Stimulated activated CD8-positive, alpha-beta memory T cell treated with anti-CD3 and anti-CD28 coated beads, Interleukin-7, amount 100 ng/mL, for 1 hour (primary cell): ENCODE measurements around the gene SPEG.
A peak's percentile ranks its signal among the peaks of the same experiment; 100 is the strongest.

Source experiments
- DNase-seq, 2 donors: peaks; one replicate each; pipeline ENCODE4 v3.0.0-alpha.2; 2020; ENCODE audit warnings: low read depth in 2 of 2

SPEG gene

DNA sequence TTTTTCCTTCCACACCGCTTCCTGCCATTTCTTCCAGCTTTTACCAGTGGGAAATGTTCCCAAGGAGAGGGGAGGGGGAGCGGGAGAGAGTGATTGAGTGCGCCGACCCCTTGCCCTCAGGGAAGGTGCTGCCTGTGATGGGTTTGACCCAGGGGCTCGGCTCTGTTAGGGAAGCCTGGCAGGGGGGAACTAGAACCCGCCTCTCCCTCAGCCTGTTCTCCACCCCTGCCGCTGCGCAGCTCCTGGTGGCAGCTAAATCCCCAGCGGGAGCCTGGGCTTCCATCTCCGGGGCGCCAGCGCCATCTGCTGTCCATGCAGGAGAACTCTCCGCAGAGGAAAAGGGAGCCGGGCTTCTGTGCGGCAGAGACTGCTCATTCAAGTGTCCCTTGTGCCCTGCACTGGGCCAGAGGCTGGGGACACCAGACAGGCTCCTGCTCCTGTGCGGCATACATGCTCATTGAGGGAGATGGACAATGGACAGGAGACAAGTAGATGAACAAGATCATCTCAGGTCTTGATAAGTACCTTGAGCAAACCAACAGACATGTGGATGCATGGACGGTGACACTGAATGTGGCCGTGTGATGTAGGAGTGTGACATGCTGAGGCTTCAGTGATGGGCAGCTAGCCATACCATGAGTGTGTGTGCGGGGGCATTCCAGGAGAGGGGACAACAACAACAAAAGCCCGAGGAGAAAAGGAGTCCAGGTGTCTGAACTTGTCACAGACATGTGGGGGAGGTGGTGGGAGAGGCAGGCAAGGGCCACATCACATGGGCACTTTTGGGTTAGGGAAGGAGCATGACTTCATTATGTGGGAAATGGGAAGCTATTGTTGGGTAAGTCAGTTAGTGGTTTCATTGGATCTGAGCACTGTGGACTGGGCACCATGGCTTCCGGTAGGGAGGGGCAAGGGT lies 95.7 kb downstream of the SPEG start:
- peak; percentile 65 to 79 for DNase-seq

- no peak for DNase-seq
These were observed 97.2 kb downstream of the SPEG start for GRCh38 chr2:219531639-219532377.

DNA sequence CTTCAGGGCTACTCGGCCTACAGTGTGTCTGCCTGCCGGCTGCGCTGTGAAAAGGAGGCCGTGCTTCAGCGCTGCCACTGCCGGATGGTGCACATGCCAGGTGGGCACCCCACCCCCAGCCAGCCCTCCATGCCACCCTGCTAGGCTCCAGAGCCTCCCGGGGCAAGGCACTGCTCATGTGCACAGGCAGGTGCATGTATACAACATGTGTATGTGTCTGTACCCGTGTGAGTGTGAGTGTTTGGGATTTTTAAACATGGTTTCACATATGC lies 97.7 kb downstream of the SPEG start:
- no peak for DNase-seq

DNA sequence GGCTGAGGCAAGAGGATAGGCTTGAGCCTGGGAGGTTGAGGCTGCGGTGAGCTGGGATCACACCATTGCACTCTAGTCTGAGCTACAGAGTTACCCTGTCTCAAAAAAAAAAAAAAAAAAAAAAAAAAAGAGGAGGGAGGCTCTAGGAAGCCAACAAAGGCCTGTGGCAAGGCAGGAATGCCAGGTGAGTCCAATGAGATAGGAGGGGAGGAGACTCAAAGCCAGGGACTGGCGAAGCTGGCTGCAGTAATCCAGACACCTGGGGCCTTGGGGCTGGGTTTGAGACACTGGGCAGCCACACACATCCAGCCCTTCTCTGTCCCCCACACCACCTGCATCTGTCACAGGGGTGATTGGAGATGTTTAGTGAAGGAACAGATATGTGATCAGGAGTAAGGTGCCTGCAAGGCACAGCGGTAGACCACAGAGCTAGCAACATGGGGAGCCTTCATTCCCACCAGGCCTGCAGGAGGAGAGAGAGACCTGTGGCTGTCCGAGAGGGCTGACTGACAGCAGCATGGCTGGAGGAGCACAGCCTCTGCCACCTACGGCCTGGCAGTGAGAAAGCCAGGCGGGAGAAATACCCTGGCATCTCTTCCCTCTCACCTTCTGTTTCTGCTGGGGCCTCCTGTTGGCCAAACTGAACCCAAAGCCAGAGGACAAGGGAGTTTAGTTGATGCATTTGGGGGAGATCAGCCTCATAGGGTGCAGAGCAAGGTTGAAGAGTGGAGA lies 99.5 kb downstream of the SPEG start:
- DNase-seq: no peak

GRCh38 chr2:219536425-219536824 lies 101.8 kb downstream of the SPEG start:
- no peak for DNase-seq

DNA sequence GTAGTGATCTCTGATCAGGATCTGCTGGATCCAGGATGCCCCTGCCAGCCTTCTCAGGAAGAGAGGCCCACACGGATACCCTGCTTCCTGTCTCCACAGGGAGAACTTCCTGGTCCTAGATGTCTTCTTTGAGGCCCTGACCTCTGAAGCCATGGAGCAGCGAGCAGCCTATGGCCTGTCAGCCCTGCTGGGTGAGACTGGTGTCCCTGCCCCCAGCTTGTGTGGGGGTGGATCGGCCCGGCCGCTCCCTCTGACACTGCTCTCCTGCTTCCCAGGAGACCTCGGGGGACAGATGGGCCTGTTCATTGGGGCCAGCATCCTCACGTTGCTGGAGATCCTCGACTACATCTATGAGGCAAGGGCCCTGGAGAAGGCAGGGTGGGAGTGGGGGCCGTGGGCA lies 102.3 kb downstream of the SPEG start:
- DNase-seq: no peak

GRCh38 chr2:219537657-219538488 lies 103.2 kb downstream of the SPEG start:
- no peak for DNase-seq

DNA sequence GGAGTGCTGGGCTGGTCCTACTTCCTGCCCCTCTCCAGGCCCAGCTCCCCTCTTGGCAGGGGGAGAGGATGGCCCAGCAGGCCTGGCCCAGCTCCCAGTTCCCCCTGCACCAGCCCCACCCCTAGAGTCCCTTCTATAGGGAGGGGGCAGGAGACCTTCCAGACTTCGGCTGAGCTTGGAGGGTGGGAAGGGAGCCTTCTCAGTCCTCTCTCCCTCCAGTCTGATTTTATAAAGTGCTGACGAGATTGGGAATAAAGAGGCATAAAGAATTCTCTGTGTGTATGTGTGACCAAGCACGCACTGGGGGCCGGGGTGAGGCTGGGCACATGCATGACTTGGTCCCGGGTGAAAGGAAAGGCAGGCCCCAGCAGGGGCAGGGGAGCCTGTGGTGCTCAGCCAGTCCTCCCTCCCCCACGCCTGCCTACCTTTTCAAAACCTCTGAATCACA lies 103.9 kb downstream of the SPEG start:
- no peak for DNase-seq

DNA sequence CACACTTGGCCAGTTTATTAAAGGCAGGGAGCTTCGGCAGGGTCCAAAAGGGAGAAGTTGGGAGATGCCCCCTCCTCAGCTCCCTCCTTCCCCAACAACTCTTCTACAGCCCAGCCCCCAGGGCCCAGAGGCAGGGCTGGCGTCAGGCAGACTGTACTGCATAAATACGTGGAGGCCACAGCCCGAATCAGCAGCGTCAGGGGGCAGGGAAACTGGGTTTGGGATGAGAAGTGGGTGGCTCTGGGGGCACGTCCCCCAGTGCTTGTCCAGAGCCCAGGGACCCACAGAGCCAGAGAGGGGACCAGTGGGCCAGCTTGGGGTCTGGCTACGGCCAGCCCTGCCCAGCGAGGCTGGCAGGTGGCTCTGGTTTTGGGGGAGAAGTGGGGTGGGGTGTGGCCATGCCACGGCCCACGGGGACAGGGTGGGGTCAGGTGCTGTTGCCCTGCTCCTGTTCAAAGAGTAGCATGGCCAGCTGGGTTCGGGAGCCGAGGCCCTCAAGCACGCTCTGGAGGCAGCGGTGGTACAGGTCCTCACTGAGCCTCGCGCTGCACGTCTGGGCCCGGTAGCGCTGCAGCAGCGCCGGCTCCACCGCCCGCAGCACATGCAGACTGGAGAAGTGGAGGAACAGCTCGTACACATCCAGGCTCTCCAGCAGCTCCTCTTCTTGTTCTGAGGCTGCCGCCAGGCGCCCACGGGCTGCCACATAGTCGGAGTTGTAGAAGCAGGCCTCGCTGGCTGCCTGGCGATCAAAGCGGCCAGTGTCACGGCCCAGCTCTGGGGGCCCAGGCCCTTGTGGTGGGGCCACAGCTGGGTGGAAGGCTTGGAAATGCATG lies 104.5 kb downstream of the SPEG start:
- no peak for DNase-seq

GRCh38 chr2:219539926-219540678 lies 105.5 kb downstream of the SPEG start:
- no peak for DNase-seq

- no peak for DNase-seq
These were observed 106.3 kb downstream of the SPEG start for GRCh38 chr2:219540784-219541504.

GRCh38 chr2:219541611-219542180 lies 107.1 kb downstream of the SPEG start:
- DNase-seq: peak; percentile 60 to 70

- no peak for DNase-seq
These were observed 108.4 kb downstream of the SPEG start for GRCh38 chr2:219542931-219543595.

GRCh38 chr2:219543596-219544358 lies 109.1 kb downstream of the SPEG start, which contains the start of the genes CHPF and TMEM198:
Gene CHPF, minus strand, starts transcription at chr2:219543809. Its CDS starts 271 bp downstream, at chr2:219543538.
Gene TMEM198, plus strand, starts transcription at chr2:219544028. Its CDS starts 700 bp downstream, at chr2:219544728.
- DNase-seq: peak; percentile 79 to 82

- no peak for DNase-seq
These were observed 109.9 kb downstream of the SPEG start for GRCh38 chr2:219544567-219544966.

- DNase-seq: no peak
These were observed 110.8 kb downstream of the SPEG start for GRCh38 chr2:219545295-219545942.

GRCh38 chr2:219545943-219546352 lies 111.3 kb downstream of the SPEG start:
- no peak for DNase-seq
